Prostate gland (tissue), 2 donors: ENCODE data around the gene ISL1.

Experiments used
- CTCF ChIP-seq, 4 experiments: fragments of 200-600 bp in 2 of 4; fragments of 450-650 bp in 2 of 4; sonication (generic) in 2 of 4; IDR thresholded peaks; 1 replicate in 3 of 4; 2 replicates in 1 of 4; pipeline ENCODE4 v1.5.1; 2016 to 2019; ENCODE audit warnings: antibody characterized with exemption in 4 of 4, mild to moderate bottlenecking in 2 of 4, moderate library complexity in 2 of 4
- POLR2A ChIP-seq: fragments of 450-650 bp; IDR thresholded peaks from one replicate; pipeline ENCODE4 v1.6.1; 2016; ENCODE audit warnings: antibody characterized with exemption, mild to moderate bottlenecking
- POLR2AphosphoS5 ChIP-seq: sonication (generic); formaldehyde crosslinking; IDR thresholded peaks from one replicate; pipeline ENCODE4 v1.6.1; 2017; ENCODE audit warnings: antibody characterized with exemption

DNA sequence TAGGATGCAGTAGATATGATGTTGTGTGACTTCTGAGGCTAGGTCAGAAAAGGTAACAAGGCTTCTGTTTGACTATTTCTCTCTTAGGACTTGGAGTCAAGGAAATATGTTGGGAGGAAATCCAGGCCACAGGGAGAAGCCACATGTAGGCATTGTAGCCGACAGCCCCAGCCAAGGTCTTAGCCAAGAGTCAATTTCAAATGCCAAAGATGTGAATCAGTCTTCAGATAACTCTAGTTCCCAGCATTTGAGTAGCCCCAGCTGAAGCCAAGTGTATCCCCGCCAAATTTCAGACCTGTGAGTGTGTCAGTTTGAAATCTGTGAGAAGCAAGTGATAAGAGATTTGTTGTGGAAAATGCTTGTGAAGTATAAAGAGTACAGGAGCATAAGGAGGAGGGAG lies 38.1 kb upstream of the ISL1 start:
- TF ChIP-seq CTCF (IDR thresholded peaks at IDR 0.05), result no peak
- TF ChIP-seq POLR2A, result no peak
- TF ChIP-seq POLR2AphosphoS5, result no peak
